ENCODE data around the gene ANLN. TPM values are rescaled to one million over a fixed set of nuclear protein-coding genes. Genes with fewer than 3 reads are reported as not detected.

The ANLN gene
- total and polyA plus RNA-seq, 9 of the 15 experiments (the other 6 are each of a cell fraction or from before 2014, with no cell fraction given), result 18.1 to 66.2 (median 38.7) TPM

DNA sequence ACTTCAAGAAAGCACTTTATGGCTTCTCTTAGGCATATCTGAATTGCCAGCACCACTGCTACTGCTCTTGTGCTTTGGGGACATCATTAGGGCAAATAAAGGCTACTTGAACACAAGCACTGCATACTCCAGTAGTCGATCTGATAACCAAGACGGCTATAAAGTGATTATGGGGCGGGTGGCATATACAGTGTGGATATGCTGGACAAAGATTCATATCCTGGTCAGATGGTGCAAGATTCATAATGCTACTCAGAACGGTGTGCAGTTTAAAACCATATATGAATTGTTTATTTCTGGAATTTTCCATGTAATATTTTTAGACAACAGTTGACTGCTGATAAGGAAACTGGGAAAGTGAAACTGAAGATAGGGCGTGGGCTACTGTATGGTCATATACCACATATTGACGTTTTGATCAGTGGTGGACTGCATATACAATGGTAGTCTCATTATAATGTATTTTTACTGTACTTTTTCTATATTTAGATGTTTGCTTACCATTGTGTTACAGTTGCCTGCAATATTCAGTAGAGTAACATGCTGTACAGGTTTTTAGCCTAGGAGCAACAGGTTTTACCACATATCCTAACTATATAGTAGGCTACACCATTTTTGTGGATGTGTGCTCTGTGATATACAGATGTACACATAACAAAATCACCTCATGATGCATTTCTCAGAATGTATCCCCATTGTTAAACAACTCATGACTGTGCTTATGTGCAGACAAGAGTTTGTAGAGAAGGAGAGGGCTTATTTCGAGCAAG is 15.2 kb downstream of the ANLN start (continued):
- TF ChIP-seq ZBTB43 (CRISPR knock-in tag; IDR thresholded peaks at IDR 0.05) (no peak), ETV6 (IDR thresholded peaks at IDR 0.05; ENCODE audit: borderline replicate concordance in 1 of 2, low read depth in 2 of 2, low read length in 1 of 2) (no peak), ETV6 (CRISPR knock-in tag; IDR thresholded peaks at IDR 0.05; ENCODE audit: borderline replicate concordance) (no peak), GATAD2A (IDR thresholded peaks at IDR 0.05) (no peak), SMAD3 (CRISPR knock-in tag; conservative IDR thresholded peaks at IDR 0.05) (0 out of 2 replicates have a peak, but pooled peaks have one; percentile 58), JUNB (CRISPR knock-in tag; conservative IDR thresholded peaks at IDR 0.05) (no peak), IFI16 (CRISPR knock-in tag; IDR thresholded peaks at IDR 0.05) (no peak)
- TF ChIP-seq, protein P1, sequence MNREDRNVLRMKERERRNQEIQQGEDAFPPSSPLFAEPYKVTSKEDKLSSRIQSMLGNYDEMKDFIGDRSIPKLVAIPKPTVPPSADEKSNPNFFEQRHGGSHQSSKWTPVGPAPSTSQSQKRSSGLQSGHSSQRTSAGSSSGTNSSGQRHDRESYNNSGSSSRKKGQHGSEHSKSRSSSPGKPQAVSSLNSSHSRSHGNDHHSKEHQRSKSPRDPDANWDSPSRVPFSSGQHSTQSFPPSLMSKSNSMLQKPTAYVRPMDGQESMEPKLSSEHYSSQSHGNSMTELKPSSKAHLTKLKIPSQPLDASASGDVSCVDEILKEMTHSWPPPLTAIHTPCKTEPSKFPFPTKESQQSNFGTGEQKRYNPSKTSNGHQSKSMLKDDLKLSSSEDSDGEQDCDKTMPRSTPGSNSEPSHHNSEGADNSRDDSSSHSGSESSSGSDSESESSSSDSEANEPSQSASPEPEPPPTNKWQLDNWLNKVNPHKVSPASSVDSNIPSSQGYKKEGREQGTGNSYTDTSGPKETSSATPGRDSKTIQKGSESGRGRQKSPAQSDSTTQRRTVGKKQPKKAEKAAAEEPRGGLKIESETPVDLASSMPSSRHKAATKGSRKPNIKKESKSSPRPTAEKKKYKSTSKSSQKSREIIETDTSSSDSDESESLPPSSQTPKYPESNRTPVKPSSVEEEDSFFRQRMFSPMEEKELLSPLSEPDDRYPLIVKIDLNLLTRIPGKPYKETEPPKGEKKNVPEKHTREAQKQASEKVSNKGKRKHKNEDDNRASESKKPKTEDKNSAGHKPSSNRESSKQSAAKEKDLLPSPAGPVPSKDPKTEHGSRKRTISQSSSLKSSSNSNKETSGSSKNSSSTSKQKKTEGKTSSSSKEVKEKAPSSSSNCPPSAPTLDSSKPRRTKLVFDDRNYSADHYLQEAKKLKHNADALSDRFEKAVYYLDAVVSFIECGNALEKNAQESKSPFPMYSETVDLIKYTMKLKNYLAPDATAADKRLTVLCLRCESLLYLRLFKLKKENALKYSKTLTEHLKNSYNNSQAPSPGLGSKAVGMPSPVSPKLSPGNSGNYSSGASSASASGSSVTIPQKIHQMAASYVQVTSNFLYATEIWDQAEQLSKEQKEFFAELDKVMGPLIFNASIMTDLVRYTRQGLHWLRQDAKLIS (CRISPR knock-in tag; IDR thresholded peaks at IDR 0.05), result no peak
- TF ChIP-seq, protein P2, sequence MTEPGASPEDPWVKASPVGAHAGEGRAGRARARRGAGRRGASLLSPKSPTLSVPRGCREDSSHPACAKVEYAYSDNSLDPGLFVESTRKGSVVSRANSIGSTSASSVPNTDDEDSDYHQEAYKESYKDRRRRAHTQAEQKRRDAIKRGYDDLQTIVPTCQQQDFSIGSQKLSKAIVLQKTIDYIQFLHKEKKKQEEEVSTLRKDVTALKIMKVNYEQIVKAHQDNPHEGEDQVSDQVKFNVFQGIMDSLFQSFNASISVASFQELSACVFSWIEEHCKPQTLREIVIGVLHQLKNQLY (CRISPR knock-in tag; conservative IDR thresholded peaks at IDR 0.05), result no peak
- TF ChIP-seq, protein P3, sequence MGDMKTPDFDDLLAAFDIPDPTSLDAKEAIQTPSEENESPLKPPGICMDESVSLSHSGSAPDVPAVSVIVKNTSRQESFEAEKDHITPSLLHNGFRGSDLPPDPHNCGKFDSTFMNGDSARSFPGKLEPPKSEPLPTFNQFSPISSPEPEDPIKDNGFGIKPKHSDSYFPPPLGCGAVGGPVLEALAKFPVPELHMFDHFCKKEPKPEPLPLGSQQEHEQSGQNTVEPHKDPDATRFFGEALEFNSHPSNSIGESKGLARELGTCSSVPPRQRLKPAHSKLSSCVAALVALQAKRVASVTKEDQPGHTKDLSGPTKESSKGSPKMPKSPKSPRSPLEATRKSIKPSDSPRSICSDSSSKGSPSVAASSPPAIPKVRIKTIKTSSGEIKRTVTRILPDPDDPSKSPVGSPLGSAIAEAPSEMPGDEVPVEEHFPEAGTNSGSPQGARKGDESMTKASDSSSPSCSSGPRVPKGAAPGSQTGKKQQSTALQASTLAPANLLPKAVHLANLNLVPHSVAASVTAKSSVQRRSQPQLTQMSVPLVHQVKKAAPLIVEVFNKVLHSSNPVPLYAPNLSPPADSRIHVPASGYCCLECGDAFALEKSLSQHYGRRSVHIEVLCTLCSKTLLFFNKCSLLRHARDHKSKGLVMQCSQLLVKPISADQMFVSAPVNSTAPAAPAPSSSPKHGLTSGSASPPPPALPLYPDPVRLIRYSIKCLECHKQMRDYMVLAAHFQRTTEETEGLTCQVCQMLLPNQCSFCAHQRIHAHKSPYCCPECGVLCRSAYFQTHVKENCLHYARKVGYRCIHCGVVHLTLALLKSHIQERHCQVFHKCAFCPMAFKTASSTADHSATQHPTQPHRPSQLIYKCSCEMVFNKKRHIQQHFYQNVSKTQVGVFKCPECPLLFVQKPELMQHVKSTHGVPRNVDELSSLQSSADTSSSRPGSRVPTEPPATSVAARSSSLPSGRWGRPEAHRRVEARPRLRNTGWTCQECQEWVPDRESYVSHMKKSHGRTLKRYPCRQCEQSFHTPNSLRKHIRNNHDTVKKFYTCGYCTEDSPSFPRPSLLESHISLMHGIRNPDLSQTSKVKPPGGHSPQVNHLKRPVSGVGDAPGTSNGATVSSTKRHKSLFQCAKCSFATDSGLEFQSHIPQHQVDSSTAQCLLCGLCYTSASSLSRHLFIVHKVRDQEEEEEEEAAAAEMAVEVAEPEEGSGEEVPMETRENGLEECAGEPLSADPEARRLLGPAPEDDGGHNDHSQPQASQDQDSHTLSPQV (IDR thresholded peaks at IDR 0.05), result 0 out of 2 replicates have a peak, but pooled peaks have one; percentile 37
- TF ChIP-seq, protein P4, sequence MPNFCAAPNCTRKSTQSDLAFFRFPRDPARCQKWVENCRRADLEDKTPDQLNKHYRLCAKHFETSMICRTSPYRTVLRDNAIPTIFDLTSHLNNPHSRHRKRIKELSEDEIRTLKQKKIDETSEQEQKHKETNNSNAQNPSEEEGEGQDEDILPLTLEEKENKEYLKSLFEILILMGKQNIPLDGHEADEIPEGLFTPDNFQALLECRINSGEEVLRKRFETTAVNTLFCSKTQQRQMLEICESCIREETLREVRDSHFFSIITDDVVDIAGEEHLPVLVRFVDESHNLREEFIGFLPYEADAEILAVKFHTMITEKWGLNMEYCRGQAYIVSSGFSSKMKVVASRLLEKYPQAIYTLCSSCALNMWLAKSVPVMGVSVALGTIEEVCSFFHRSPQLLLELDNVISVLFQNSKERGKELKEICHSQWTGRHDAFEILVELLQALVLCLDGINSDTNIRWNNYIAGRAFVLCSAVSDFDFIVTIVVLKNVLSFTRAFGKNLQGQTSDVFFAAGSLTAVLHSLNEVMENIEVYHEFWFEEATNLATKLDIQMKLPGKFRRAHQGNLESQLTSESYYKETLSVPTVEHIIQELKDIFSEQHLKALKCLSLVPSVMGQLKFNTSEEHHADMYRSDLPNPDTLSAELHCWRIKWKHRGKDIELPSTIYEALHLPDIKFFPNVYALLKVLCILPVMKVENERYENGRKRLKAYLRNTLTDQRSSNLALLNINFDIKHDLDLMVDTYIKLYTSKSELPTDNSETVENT (CRISPR knock-in tag; IDR thresholded peaks at IDR 0.05), result no peak
- TF ChIP-seq, protein P5, sequence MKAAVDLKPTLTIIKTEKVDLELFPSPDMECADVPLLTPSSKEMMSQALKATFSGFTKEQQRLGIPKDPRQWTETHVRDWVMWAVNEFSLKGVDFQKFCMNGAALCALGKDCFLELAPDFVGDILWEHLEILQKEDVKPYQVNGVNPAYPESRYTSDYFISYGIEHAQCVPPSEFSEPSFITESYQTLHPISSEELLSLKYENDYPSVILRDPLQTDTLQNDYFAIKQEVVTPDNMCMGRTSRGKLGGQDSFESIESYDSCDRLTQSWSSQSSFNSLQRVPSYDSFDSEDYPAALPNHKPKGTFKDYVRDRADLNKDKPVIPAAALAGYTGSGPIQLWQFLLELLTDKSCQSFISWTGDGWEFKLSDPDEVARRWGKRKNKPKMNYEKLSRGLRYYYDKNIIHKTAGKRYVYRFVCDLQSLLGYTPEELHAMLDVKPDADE (conservative IDR thresholded peaks at IDR 0.05; ENCODE audit: control insufficient read depth, low read depth, low read length), result no peak
